Keratinocyte (primary cell): ENCODE results near the gene RILPL2. TPM values are rescaled to one million over a fixed set of nuclear protein-coding genes. Genes with fewer than 3 reads are reported as not detected.
"Not testable (repeated sequence)": the region's sequence is repeated elsewhere in the genome, so short reads cannot be mapped to it uniquely, and the experiment has no call there.

ENCODE experiments used
- DNase-seq: peaks from one replicate; pipeline ENCODE4 v3.0.0-alpha.2; 2011; ENCODE audit warnings: low read depth, missing footprints, low spot score
- FAIRE-seq: peaks from 2 replicates; lab custom pipeline; 2011; peaks lifted over from hg19 to GRCh38; lab: Jason Lieb, UNC
- H2AFZ ChIP-seq: 2 replicates; pipeline ENCODE4 v1.6.0; 2012; ENCODE audit warnings: low read length, control low read depth, inconsistent platforms; ENCODE audit not compliant: control insufficient read depth
- H3K27ac ChIP-seq: 2 replicates; pipeline ENCODE4 v1.5.1; 2011; ENCODE audit warnings: low read length; ENCODE audit not compliant: control insufficient read depth, insufficient read depth
- H3K27me3 ChIP-seq: 3 replicates; pipeline ENCODE4 v1.6.0; 2011; ENCODE audit warnings: low read length; ENCODE audit not compliant: control insufficient read depth, insufficient read depth; ENCODE audit errors: extremely low read depth
- H3K36me3 ChIP-seq, 2 experiments: 2 replicates in 1 of 2; 3 replicates in 1 of 2; pipeline ENCODE4 v1.5.1; 2011; ENCODE audit warnings: low read length in 2 of 2, mild to moderate bottlenecking in 1 of 2; ENCODE audit not compliant: control insufficient read depth in 2 of 2, insufficient read depth in 2 of 2; ENCODE audit errors: extremely low read depth in 1 of 2
- H3K4me1 ChIP-seq: 3 replicates; pipeline ENCODE4 v1.5.1; 2011; ENCODE audit warnings: low read length; ENCODE audit not compliant: control insufficient read depth, insufficient read depth; ENCODE audit errors: extremely low read depth
- H3K4me2 ChIP-seq: 3 replicates; pipeline ENCODE4 v1.6.0; 2011; ENCODE audit warnings: low read depth, low read length; ENCODE audit not compliant: control insufficient read depth, insufficient read depth; ENCODE audit errors: extremely low read depth
- H3K4me3 ChIP-seq, 3 experiments: fragments of 200-600 bp in 1 of 3; sonication (generic) in 1 of 3; 2 replicates in 2 of 3; 3 replicates in 1 of 3; pipeline ENCODE4 v1.5.1; 2011 to 2016; ENCODE audit warnings: low read length in 3 of 3, mild to moderate bottlenecking in 3 of 3, control low read depth in 2 of 3, inconsistent platforms in 1 of 3, low read depth in 1 of 3, mixed read lengths in 1 of 3, mixed run types in 1 of 3, moderate library complexity in 1 of 3; ENCODE audit not compliant: control insufficient read depth in 2 of 3, insufficient read depth in 2 of 3; ENCODE audit errors: extremely low read depth in 1 of 3
- H3K79me2 ChIP-seq: 2 replicates; pipeline ENCODE4 v1.6.0; 2012; ENCODE audit warnings: low read length; ENCODE audit not compliant: control insufficient read depth, insufficient read depth
- H3K9ac ChIP-seq: 3 replicates; pipeline ENCODE4 v1.6.0; 2011; ENCODE audit warnings: low read length; ENCODE audit not compliant: control insufficient read depth, insufficient read depth; ENCODE audit errors: extremely low read depth
- H3K9me1 ChIP-seq: 3 replicates; pipeline ENCODE4 v1.6.0; 2011; ENCODE audit warnings: low read length; ENCODE audit not compliant: control insufficient read depth, insufficient read depth; ENCODE audit errors: extremely low read depth
- H3K9me3 ChIP-seq: 2 replicates; pipeline ENCODE4 v1.5.1; 2012; ENCODE audit warnings: low read depth, low read length; ENCODE audit not compliant: control insufficient read depth
- H4K20me1 ChIP-seq: 3 replicates; pipeline ENCODE4 v1.6.0; 2011; ENCODE audit warnings: low read length; ENCODE audit not compliant: control insufficient read depth, insufficient read depth; ENCODE audit errors: extremely low read depth
- EZH2 ChIP-seq: IDR thresholded peaks from one replicate; pipeline ENCODE4 v1.6.1; 2012; ENCODE audit warnings: inconsistent platforms, mild to moderate bottlenecking, low read length, moderate library complexity
- dilution Hi-C: fragments of 300-500 bp; cut with MboI; formaldehyde crosslinking; loops from one replicate; pipeline ENCODE4 v1.7.0; 2020; ENCODE audit warnings: low sequenced_read_pairs; ENCODE audit not compliant: extremely low pct_ligation_motif_present
- polyA plus RNA-seq, 5 experiments: library from polyadenylated mRNA; depleted of rRNA in 3 of 5; stranded (reverse) in 3 of 5; stranded (forward) in 1 of 5; unstranded in 1 of 5; fragments of >200 nt; gene quantifications; 1 replicate in 1 of 5; 2 replicates in 3 of 5; 3 replicates in 1 of 5; pipeline versions ENCODE4 v1.2.1 to v1.2.3, GENCODE V29; 2011 to 2012; ENCODE audit warnings: missing spikeins in 2 of 5, low read depth in 1 of 5, low replicate concordance in 1 of 5
- TF ChIP-seq, protein P1 (sequence below), 3 experiments: IDR thresholded peaks in 1 of 3; conservative IDR thresholded peaks in 1 of 3; optimal IDR thresholded peaks in 1 of 3; 2 replicates in 2 of 3; 3 replicates in 1 of 3; pipeline versions ENCODE3 to v1.5.1; 2011; ENCODE audit warnings: low read length in 3 of 3, mild to moderate bottlenecking in 3 of 3, moderate library complexity in 2 of 3, control low read depth in 1 of 3, inconsistent platforms in 1 of 3; ENCODE audit not compliant: insufficient read depth in 2 of 3; ENCODE audit errors: extremely low read depth in 1 of 3

The RILPL2 gene
- polyA plus RNA-seq, 1 donor (not counting 4 experiments of a cell fraction or from before 2014, with no cell fraction given) = 3.6 TPM

- Histone ChIP-seq H2AFZ (no peak overlapping the region), H3K79me2 (no peaks in the 10 kb centered on the region), H3K4me1 (no peaks in the 10 kb centered on the region), H3K27me3 (no peaks in the 10 kb centered on the region), H4K20me1 (no peaks in the 10 kb centered on the region), H3K9me1 (no peaks in the 10 kb centered on the region), H3K36me3 (peaks cover under 1 to 5% of the 10 kb centered on the region in 2 experiments), H3K27ac (no peak overlapping the region), H3K9ac (no peak overlapping the region), H3K4me2 (no peak overlapping the region), H3K9me3 (no peaks in the 10 kb centered on the region), H3K4me3 (no peak overlapping the region)
- dilution Hi-C loops = no loop called here
- TF ChIP-seq, protein P1, sequence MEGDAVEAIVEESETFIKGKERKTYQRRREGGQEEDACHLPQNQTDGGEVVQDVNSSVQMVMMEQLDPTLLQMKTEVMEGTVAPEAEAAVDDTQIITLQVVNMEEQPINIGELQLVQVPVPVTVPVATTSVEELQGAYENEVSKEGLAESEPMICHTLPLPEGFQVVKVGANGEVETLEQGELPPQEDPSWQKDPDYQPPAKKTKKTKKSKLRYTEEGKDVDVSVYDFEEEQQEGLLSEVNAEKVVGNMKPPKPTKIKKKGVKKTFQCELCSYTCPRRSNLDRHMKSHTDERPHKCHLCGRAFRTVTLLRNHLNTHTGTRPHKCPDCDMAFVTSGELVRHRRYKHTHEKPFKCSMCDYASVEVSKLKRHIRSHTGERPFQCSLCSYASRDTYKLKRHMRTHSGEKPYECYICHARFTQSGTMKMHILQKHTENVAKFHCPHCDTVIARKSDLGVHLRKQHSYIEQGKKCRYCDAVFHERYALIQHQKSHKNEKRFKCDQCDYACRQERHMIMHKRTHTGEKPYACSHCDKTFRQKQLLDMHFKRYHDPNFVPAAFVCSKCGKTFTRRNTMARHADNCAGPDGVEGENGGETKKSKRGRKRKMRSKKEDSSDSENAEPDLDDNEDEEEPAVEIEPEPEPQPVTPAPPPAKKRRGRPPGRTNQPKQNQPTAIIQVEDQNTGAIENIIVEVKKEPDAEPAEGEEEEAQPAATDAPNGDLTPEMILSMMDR (optimal IDR thresholded peaks at IDR 0.05 in 1 of 3, IDR thresholded peaks at IDR 0.05 in 1 of 3, conservative IDR thresholded peaks at IDR 0.05 in 1 of 3; ENCODE audit: extremely low read depth in 1 of 3, insufficient read depth in 2 of 3, low read length in 3 of 3) = no peak
- no peak for TF ChIP-seq EZH2
- no peak for DNase-seq
- no peak for FAIRE-seq
Measured at GRCh38 chr12:123410041-123410412, 26.5 kb downstream of the RILPL2 start.

GRCh38 chr12:123409284-123410040, 27.0 kb downstream of the RILPL2 start:
- H3K9me1 ChIP-seq, H3K79me2 ChIP-seq, H3K4me3 ChIP-seq, FAIRE-seq, H3K27ac ChIP-seq, H2AFZ ChIP-seq, H3K4me1 ChIP-seq, H3K9ac ChIP-seq, H3K36me3 ChIP-seq, H3K4me2 ChIP-seq, DNase-seq, H3K27me3 ChIP-seq, dilution Hi-C loops, H4K20me1 ChIP-seq, H3K9me3 ChIP-seq: not testable (repeated sequence)

DNA sequence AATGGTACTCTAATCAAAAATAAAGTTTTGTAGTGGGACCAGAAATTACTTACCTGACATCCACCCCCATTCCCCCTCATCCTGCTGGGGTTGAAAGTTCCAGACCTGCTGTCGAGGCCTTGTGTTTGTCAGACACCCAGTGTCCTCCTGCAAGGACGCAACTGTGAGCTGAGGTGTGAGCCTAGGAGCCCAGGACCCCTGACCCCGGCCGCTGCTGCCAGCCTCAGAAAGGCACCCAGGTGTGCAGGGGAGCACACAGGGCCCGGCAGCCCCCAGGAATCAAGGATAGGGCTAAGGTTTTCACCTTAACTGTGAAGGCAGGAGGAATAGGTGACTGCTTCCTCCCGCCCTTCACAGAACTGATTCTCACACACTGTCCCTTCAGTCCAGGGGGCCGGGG, 27.9 kb downstream of the RILPL2 start:
- H3K27ac ChIP-seq, H4K20me1 ChIP-seq, H3K9ac ChIP-seq, H3K79me2 ChIP-seq, DNase-seq, H3K9me1 ChIP-seq, H3K27me3 ChIP-seq, H3K4me1 ChIP-seq, H3K9me3 ChIP-seq, H3K4me2 ChIP-seq, H2AFZ ChIP-seq, FAIRE-seq, H3K4me3 ChIP-seq, dilution Hi-C loops: not testable (repeated sequence)
- peaks cover 12 to 14% of the 10 kb centered on the region in 2 experiments for H3K36me3 ChIP-seq

DNA sequence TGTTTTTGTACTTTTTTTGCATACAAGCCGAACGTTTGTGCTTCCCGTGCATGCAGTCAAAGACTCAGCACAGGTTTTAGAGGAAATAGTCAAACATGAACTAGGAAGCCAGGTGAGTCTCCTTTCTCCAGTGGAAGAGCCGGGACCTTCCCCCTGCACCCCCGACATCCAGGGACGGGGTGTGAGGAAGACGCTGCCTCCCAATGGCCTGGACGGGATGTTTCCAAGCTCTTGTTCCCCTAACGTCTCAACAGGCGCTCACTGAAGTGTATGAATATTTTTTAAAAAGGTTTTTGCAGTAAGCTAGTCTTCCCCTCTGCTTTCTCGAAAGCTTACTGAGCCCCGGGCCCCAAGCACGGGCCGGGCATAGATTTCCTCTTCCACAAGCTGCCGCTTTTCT, 28.6 kb downstream of the RILPL2 start:
- H3K27me3 ChIP-seq, H3K27ac ChIP-seq, dilution Hi-C loops, H3K4me2 ChIP-seq, H4K20me1 ChIP-seq, H3K4me1 ChIP-seq, H3K9me1 ChIP-seq, H3K4me3 ChIP-seq, DNase-seq, FAIRE-seq, H3K79me2 ChIP-seq, H3K9ac ChIP-seq, H3K9me3 ChIP-seq, H2AFZ ChIP-seq: not testable (repeated sequence)
- peaks cover 16 to 18% of the 10 kb centered on the region in 2 experiments for H3K36me3 ChIP-seq
